RWPE2 (cell line): ENCODE data around the gene ASIC1.
"Not testable (repeated sequence)": the region's sequence is repeated elsewhere in the genome, so short reads cannot be mapped to it uniquely, and the experiment has no call there.

Experiments
- ATAC-seq: fragments of 200-7000 bp; cut with Tn5 transposase; 3 replicates; pipeline ENCODE4 v1.9.1; 2021; ENCODE audit warnings: low read depth
- DNase-seq: peaks from one replicate; pipeline ENCODE4 v3.0.0-alpha.2; 2020; ENCODE audit warnings: low spot score
- H3K27ac ChIP-seq: fragments of 450-650 bp; 2 replicates; pipeline ENCODE4 v1.5.1; 2017; ENCODE audit warnings: mild to moderate bottlenecking; ENCODE audit not compliant: poor library complexity, severe bottlenecking
- H3K27me3 ChIP-seq: fragments of 250-450 bp; sonication (Bioruptor Pico); 2 replicates; pipeline ENCODE4 v1.5.1; 2021; ENCODE audit warnings: mild to moderate bottlenecking, moderate library complexity; ENCODE audit not compliant: insufficient read depth, poor library complexity, severe bottlenecking
- H3K36me3 ChIP-seq: fragments of 250-450 bp; sonication (Bioruptor Pico); 2 replicates; pipeline ENCODE4 v1.5.1; 2020; ENCODE audit warnings: low read depth, mild to moderate bottlenecking, moderate library complexity
- H3K4me1 ChIP-seq: fragments of 250-450 bp; sonication (Bioruptor Pico); 2 replicates; pipeline ENCODE4 v1.5.1; 2021; ENCODE audit warnings: mild to moderate bottlenecking, moderate library complexity; ENCODE audit not compliant: insufficient read depth, poor library complexity, severe bottlenecking
- H3K4me3 ChIP-seq: fragments of 250-450 bp; sonication (Bioruptor Pico); 2 replicates; pipeline ENCODE4 v1.5.1; 2021; ENCODE audit warnings: mild to moderate bottlenecking, moderate library complexity; ENCODE audit not compliant: severe bottlenecking
- H3K9me3 ChIP-seq: fragments of 250-450 bp; sonication (Bioruptor Pico); 2 replicates; pipeline ENCODE4 v1.5.1; 2021; ENCODE audit warnings: mild to moderate bottlenecking, moderate library complexity; ENCODE audit not compliant: severe bottlenecking
- TF ChIP-seq, protein P1 (sequence below): fragments of 450-650 bp; IDR thresholded peaks from one replicate; pipeline ENCODE4 v1.5.1; 2017; ENCODE audit warnings: mild to moderate bottlenecking, moderate library complexity; ENCODE audit not compliant: poor library complexity, severe bottlenecking

Gene ASIC1

DNA sequence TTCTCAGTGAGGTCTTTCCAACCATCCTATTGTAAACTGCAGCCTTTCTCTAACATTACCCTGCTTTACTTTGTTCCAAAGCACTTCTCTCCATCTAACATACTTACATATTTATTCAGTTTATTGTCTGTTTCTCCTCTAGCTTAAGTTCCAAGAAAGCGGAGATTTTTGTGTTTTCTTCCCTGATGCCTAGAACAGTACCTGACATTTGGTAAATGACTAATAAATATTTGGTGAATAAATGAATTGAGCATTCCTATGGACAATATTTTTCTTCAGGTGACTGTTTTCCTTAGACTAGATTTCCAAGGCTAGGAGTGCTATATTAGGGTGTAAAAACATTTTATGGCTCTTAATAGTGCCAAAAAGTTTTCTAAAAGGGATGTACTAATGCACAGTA lies 34.5 kb upstream of the ASIC1 start:
- Histone ChIP-seq H3K4me3 (no peak overlapping the region), H3K4me1 (peaks cover 10% of the 10 kb centered on the region), H3K27me3 (no peaks in the 10 kb centered on the region), H3K36me3 (peaks cover 24% of the 10 kb centered on the region), H3K27ac (no peak overlapping the region), H3K9me3 (no peaks in the 10 kb centered on the region)
- DNase-seq (no peak), ATAC-seq (no peak)
- TF ChIP-seq, protein P1, sequence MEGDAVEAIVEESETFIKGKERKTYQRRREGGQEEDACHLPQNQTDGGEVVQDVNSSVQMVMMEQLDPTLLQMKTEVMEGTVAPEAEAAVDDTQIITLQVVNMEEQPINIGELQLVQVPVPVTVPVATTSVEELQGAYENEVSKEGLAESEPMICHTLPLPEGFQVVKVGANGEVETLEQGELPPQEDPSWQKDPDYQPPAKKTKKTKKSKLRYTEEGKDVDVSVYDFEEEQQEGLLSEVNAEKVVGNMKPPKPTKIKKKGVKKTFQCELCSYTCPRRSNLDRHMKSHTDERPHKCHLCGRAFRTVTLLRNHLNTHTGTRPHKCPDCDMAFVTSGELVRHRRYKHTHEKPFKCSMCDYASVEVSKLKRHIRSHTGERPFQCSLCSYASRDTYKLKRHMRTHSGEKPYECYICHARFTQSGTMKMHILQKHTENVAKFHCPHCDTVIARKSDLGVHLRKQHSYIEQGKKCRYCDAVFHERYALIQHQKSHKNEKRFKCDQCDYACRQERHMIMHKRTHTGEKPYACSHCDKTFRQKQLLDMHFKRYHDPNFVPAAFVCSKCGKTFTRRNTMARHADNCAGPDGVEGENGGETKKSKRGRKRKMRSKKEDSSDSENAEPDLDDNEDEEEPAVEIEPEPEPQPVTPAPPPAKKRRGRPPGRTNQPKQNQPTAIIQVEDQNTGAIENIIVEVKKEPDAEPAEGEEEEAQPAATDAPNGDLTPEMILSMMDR, result no peak

DNA sequence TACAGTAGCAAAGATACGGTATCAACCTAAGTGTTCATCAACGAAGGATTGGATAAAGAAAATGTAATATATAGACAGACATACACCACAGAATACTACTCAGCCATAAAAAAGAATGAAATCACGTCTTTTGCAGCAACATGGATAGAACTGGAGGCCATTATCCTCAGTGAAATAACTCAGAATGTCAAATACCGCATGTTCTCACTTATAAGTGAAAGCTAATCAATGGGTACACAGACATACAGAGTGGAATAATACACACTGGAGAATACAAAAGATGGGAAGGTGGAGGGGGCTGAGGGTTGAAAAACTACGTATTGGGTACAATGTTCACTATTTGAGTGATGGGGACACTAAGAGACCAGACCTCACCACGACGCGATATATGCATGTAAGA lies 33.2 kb upstream of the ASIC1 start:
- peak overlapping the region; percentile 75 for H3K4me3 ChIP-seq
- peak overlapping the region; percentile 56 for H3K27ac ChIP-seq
- H3K9me3 ChIP-seq, result no peaks in the 10 kb centered on the region
- TF ChIP-seq, protein P1, result no peak
- H3K27me3 ChIP-seq, result no peaks in the 10 kb centered on the region
- H3K36me3 ChIP-seq, result peaks cover 24% of the 10 kb centered on the region
- peaks cover 10% of the 10 kb centered on the region for H3K4me1 ChIP-seq
- DNase-seq, result no peak
- ATAC-seq, result no peak

DNA sequence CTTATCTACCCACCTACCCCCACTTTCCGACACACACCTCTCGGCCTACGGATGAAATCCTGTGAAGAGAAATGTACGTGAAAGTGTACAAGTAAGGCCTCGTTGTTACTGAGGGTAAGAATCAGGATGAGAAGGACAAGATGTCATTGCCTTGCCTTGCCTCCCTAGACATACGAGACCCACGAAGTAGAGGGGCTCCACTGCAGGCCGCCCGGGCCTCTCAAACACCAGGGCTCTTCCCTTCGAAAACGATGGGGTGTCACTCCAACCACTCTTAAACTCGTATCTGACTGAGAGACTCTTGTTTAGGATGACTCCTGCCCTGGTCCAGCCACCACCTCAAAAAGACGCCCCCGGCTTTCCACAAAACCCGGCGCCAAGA lies 32.6 kb upstream of the ASIC1 start:
- Histone ChIP-seq H3K27ac (peak overlapping the region; percentile 56), H3K36me3 (peaks cover 24% of the 10 kb centered on the region), H3K27me3 (no peaks in the 10 kb centered on the region), H3K4me1 (peaks cover 10% of the 10 kb centered on the region), H3K4me3 (peak overlapping the region; percentile 75), H3K9me3 (no peaks in the 10 kb centered on the region)
- TF ChIP-seq, protein P1, result no peak
- peak; percentile 51 for ATAC-seq
- no peak for DNase-seq

DNA sequence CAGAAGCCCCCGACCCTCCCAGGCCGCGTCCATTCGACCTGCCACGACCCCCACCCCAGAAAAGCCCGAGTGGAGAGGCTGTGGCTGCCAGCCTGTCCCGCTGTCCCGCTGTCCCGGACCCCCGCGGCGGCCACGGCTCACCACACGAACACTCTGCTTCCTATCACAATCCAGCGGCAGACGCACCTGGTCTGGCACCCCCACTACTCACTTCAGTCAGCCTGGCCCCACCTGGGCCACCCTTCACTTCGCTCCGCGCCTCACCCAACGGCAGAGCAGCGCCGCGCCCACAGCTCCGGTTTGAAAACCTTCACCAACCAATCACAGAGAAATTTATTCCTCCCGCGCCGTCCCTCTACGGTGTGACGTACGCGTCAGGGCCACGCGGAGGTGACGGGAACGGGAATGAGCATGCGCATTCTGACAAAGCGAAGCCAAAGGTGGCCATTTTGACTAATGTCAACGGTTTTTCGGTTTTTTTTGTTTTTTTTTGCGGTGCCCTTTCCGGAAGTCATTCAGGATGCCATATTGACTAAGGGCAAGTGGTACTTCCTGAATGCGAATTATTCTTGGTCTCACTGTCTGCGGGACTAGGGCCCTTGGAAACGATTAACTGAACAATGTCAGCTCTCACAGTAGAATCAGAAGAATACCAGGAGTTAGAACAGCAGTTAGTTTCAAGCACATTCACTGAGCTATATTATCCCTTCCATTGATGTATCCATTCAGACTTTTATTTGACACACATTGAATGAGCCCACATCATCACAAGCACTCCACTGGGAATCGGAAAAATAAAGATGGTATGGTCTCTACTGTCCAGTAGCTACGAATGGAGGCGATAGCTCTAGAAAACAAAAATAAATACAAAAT lies 32.0 kb upstream of the ASIC1 start, which contains the start of gene RACGAP1:
RACGAP1 (minus strand) TSS at position 308 of the 873 bp plus-strand sequence. CDS start 8,779 bp downstream, outside the sequence.
- ATAC-seq (peak; percentile 97), DNase-seq (peak; percentile 93)
- H3K27ac ChIP-seq, result peak within 1 kb of the TSS; percentile 56
- H3K4me1 ChIP-seq, result peaks cover 10% of the 10 kb centered on the region
- peaks cover 24% of the 10 kb centered on the region for H3K36me3 ChIP-seq
- TF ChIP-seq, protein P1, result no peak
- peak within 1 kb of the TSS; percentile 75 for H3K4me3 ChIP-seq
- no peaks in the 10 kb centered on the region for H3K9me3 ChIP-seq
- no peaks in the 10 kb centered on the region for H3K27me3 ChIP-seq

DNA sequence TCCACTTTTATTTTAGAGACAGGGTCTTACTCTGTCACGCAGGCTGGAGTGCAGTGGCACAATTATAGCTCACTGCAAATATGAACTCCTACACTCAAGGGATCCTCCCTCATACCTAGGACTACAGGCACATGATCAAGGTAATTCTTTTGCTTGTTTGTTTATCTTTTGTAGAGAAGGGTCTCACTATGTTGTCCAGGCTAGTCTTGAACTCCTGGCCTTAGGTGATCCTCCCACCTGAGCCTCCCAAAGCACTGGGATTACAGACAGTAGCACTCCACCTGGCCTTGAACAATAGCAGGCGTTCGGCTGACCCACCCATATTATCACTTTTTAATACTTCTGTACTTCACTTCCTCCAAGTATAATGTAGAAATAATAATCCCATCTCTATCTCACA lies 30.7 kb upstream of the ASIC1 start:
- H3K9me3 ChIP-seq, result no peaks in the 10 kb centered on the region
- ATAC-seq (no peak), DNase-seq (no peak)
- peaks cover 10% of the 10 kb centered on the region for H3K4me1 ChIP-seq
- no peaks in the 10 kb centered on the region for H3K27me3 ChIP-seq
- no peak overlapping the region for H3K27ac ChIP-seq
- H3K36me3 ChIP-seq, result peaks cover 18% of the 10 kb centered on the region
- TF ChIP-seq, protein P1, result no peak
- H3K4me3 ChIP-seq, result no peak overlapping the region

DNA sequence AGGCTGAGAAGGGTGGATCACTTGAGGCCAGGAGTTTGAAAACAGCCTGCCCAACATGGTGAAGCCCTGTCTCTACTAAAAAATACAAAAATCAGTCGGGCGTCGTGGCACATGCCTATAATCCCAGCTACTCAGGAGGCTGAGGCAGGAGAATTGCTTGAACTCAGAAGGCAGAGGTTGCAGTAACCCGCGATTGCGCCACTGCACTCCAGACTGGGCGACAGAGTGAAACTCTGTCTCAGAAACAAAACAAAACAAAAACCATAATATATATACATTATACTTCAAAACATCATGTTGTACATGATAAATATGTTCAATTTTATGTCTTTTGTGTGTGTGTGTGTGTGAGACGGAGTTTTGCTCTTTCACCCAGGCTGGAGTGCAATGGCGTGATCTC lies 26.9 kb upstream of the ASIC1 start:
- H3K27me3 ChIP-seq, DNase-seq, H3K9me3 ChIP-seq, H3K27ac ChIP-seq, H3K36me3 ChIP-seq, ATAC-seq, H3K4me3 ChIP-seq, H3K4me1 ChIP-seq: not testable (repeated sequence)
